Caco-2 (cell line): ENCODE data around the gene EML4. TPM values are rescaled to one million over a fixed set of nuclear protein-coding genes. Genes with fewer than 3 reads are reported as not detected.

Experiments used
- BruUV-seq: library from RNA; stranded (reverse); fragments of 400-500 nt; replicated peaks from 2 replicates; lab custom pipeline; 2021; lab: Mats Ljungman, UMichigan
- CTCF ChIA-PET: fragments of 300-600 bp; sonication (Branson Sonifier 250); formaldehyde crosslinking; loops from one replicate; lab custom pipeline; 2022; ENCODE audit warnings: antibody characterized with exemption; lab: Charles Lee
- POLR2A ChIA-PET: fragments of 300-600 bp; sonication (Branson Sonifier 250); formaldehyde crosslinking; loops from one replicate; lab custom pipeline; 2022; ENCODE audit warnings: antibody characterized with exemption; lab: Charles Lee
- DNase-seq, 2 experiments: peaks; one replicate each; pipeline versions ENCODE4 v3.0.0 to v3.0.0-alpha.2; 2020 to 2022
- H3K27me3 ChIP-seq: replicated peaks from 2 replicates; pipeline ENCODE4 v1.6.0; 2011; ENCODE audit warnings: low read length; ENCODE audit not compliant: control insufficient read depth, insufficient read depth
- H3K36me3 ChIP-seq: 2 replicates; pipeline ENCODE4 v1.5.1; 2011; ENCODE audit warnings: low read length; ENCODE audit not compliant: control insufficient read depth, insufficient read depth
- H3K4me1 ChIP-seq: fragments of 250-450 bp; sonication (Bioruptor Pico); 2 replicates; pipeline ENCODE4 v1.5.1; 2020; ENCODE audit warnings: mild to moderate bottlenecking
- H3K4me3 ChIP-seq: 2 replicates; pipeline ENCODE4 v1.5.1; 2011; ENCODE audit warnings: low read depth, mild to moderate bottlenecking, control low read depth, low read length
- H3K9me3 ChIP-seq: fragments of 250-450 bp; sonication (Bioruptor Pico); 2 replicates; pipeline ENCODE4 v1.5.1; 2020; ENCODE audit warnings: mild to moderate bottlenecking, moderate library complexity
- H3K27ac Mint-ChIP-seq: one replicate; pipeline ENCODE4 v1.8.0; 2022; ENCODE audit warnings: mixed read lengths; ENCODE audit not compliant: unreplicated experiment
- H3K27me3 Mint-ChIP-seq: one replicate; pipeline ENCODE4 v1.8.0; 2022; ENCODE audit warnings: mixed read lengths; ENCODE audit not compliant: insufficient read depth, unreplicated experiment
- H3K36me3 Mint-ChIP-seq: one replicate; pipeline ENCODE4 v1.8.0; 2022; ENCODE audit warnings: mild to moderate bottlenecking, mixed read lengths; ENCODE audit not compliant: insufficient read depth, unreplicated experiment
- H3K4me1 Mint-ChIP-seq: one replicate; pipeline ENCODE4 v1.8.0; 2022; ENCODE audit warnings: low read depth, mixed read lengths; ENCODE audit not compliant: unreplicated experiment
- H3K4me3 Mint-ChIP-seq: one replicate; pipeline ENCODE4 v1.8.0; 2022; ENCODE audit warnings: mild to moderate bottlenecking, moderate library complexity, mixed read lengths; ENCODE audit not compliant: unreplicated experiment
- H3K9me3 Mint-ChIP-seq: one replicate; pipeline ENCODE4 v1.8.0; 2022; ENCODE audit warnings: mixed read lengths; ENCODE audit not compliant: unreplicated experiment
- CTCF ChIP-seq, 2 experiments: fragments of 200-600 bp in 1 of 2; IDR thresholded peaks; 1 replicate in 1 of 2; 2 replicates in 1 of 2; pipeline versions ENCODE4 v1.5.1 to v1.8.0; 2011 to 2022; ENCODE audit warnings: antibody characterized with exemption in 1 of 2, control low read depth in 1 of 2, inconsistent platforms in 1 of 2, low read depth in 1 of 2, low read length in 1 of 2, mild to moderate bottlenecking in 1 of 2, moderate library complexity in 1 of 2; ENCODE audit not compliant: insufficient read depth in 1 of 2, severe bottlenecking in 1 of 2, unreplicated experiment in 1 of 2
- intact Hi-C: fragments of 100-400 bp; cut with micrococcal nuclease; formaldehyde crosslinking; loops from one replicate; pipeline ENCODE4 v1.10.0; 2022; ENCODE audit not compliant: unreplicated experiment
- total RNA-seq: library from RNA; stranded (reverse); gene quantifications from 2 replicates; pipeline ENCODE4 v1.2.3, GENCODE V29; 2022

EML4 gene
- total RNA-seq, 1 experiment from 2014 or later, result 125 TPM

- no peaks in the 10 kb centered on the region for H3K27me3 ChIP-seq
- ChIA-PET POLR2A (no interaction called here), CTCF (no interaction called here)
- no peaks in the 10 kb centered on the region for H3K27me3 Mint-ChIP-seq
- H3K9me3 Mint-ChIP-seq, result no peaks in the 10 kb centered on the region
- no peaks in the 10 kb centered on the region for H3K9me3 ChIP-seq
- H3K4me1 Mint-ChIP-seq, result peaks cover 12% of the 10 kb centered on the region
- no TSS peak for BruUV-seq
- TF ChIP-seq CTCF (IDR thresholded peaks at IDR 0.05; ENCODE audit: insufficient read depth in 1 of 2, low read depth in 1 of 2, low read length in 1 of 2, severe bottlenecking in 1 of 2, unreplicated experiment in 1 of 2), result no peak
- no peak overlapping the region for H3K4me3 Mint-ChIP-seq
- H3K4me1 ChIP-seq, result peaks cover 11% of the 10 kb centered on the region; the same call in 1 of the 2 replicates
- H3K36me3 ChIP-seq, result no peaks in the 10 kb centered on the region
- H3K27ac Mint-ChIP-seq, result no peak overlapping the region
- H3K36me3 Mint-ChIP-seq, result peaks cover 13% of the 10 kb centered on the region
- no peak overlapping the region for H3K4me3 ChIP-seq
- intact Hi-C loops, result no loop called here
- DNase-seq, result no peak
Measured at GRCh38 chr2:42363413-42363812, 194.3 kb downstream of the EML4 start.

- H3K27ac Mint-ChIP-seq, result no peak overlapping the region
- H3K4me1 Mint-ChIP-seq, result peaks cover 14% of the 10 kb centered on the region
- no peak for DNase-seq
- no TSS peak for BruUV-seq
- Histone ChIP-seq H3K36me3 (no peaks in the 10 kb centered on the region), H3K4me3 (no peak overlapping the region), H3K27me3 (no peaks in the 10 kb centered on the region), H3K4me1 (peaks cover 11% of the 10 kb centered on the region; the same call in 1 of the 2 replicates), H3K9me3 (no peaks in the 10 kb centered on the region)
- intact Hi-C loops, result no loop called here
- no peak for TF ChIP-seq CTCF (IDR thresholded peaks at IDR 0.05; ENCODE audit: insufficient read depth in 1 of 2, low read depth in 1 of 2, low read length in 1 of 2, severe bottlenecking in 1 of 2, unreplicated experiment in 1 of 2)
- ChIA-PET CTCF (no interaction called here), POLR2A (no interaction called here)
- peaks cover 13% of the 10 kb centered on the region for H3K36me3 Mint-ChIP-seq
- no peak overlapping the region for H3K4me3 Mint-ChIP-seq
- H3K9me3 Mint-ChIP-seq, result no peaks in the 10 kb centered on the region
- H3K27me3 Mint-ChIP-seq, result no peaks in the 10 kb centered on the region
Measured at GRCh38 chr2:42364658-42365057, 195.5 kb downstream of the EML4 start.

GRCh38 chr2:42366411-42366810 lies 197.3 kb downstream of the EML4 start:
- intact Hi-C loops, result no loop called here
- Mint-ChIP-seq H3K27me3 (no peaks in the 10 kb centered on the region), H3K27ac (no peak overlapping the region), H3K9me3 (no peaks in the 10 kb centered on the region), H3K36me3 (peaks cover 3% of the 10 kb centered on the region), H3K4me1 (peaks cover 7% of the 10 kb centered on the region), H3K4me3 (no peak overlapping the region)
- no peaks in the 10 kb centered on the region for H3K27me3 ChIP-seq
- ChIA-PET POLR2A (no interaction called here), CTCF (no interaction called here)
- no peak for TF ChIP-seq CTCF (IDR thresholded peaks at IDR 0.05; ENCODE audit: insufficient read depth in 1 of 2, low read depth in 1 of 2, low read length in 1 of 2, severe bottlenecking in 1 of 2, unreplicated experiment in 1 of 2)
- no peak for DNase-seq
- no TSS peak for BruUV-seq
- peaks cover 11% of the 10 kb centered on the region; the same call in 1 of the 2 replicates for H3K4me1 ChIP-seq
- no peak overlapping the region for H3K4me3 ChIP-seq
- no peaks in the 10 kb centered on the region for H3K9me3 ChIP-seq
- no peaks in the 10 kb centered on the region for H3K36me3 ChIP-seq
